Ishikawa (cell line): Measurements from ENCODE around the gene GRIK5.

Experiments used
- CEBPB ChIP-seq: IDR thresholded peaks from 2 replicates; pipeline ENCODE4 v1.6.1; 2012
- CREB1 ChIP-seq: IDR thresholded peaks from 2 replicates; pipeline ENCODE4 v1.6.1; 2012; ENCODE audit warnings: low read depth
- EGR1 ChIP-seq: IDR thresholded peaks from 2 replicates; pipeline ENCODE4 v1.6.1; 2012
- EP300 ChIP-seq: IDR thresholded peaks from 2 replicates; pipeline ENCODE4 v1.6.1; 2012; ENCODE audit warnings: borderline replicate concordance
- FOXM1 ChIP-seq: IDR thresholded peaks from 2 replicates; pipeline ENCODE4 v1.6.1; 2012; ENCODE audit warnings: low read depth, borderline replicate concordance
- NFIC ChIP-seq: IDR thresholded peaks from 2 replicates; pipeline ENCODE4 v1.6.1; 2012
- RAD21 ChIP-seq: IDR thresholded peaks from 2 replicates; pipeline ENCODE4 v1.6.1; 2012; ENCODE audit warnings: low read depth
- TAF1 ChIP-seq: IDR thresholded peaks from 2 replicates; pipeline ENCODE4 v1.6.1; 2012; ENCODE audit warnings: low read depth, mild to moderate bottlenecking
- TCF12 ChIP-seq: IDR thresholded peaks from 2 replicates; pipeline ENCODE4 v1.6.1; 2012; ENCODE audit warnings: low read depth
- YY1 ChIP-seq: IDR thresholded peaks from 2 replicates; pipeline ENCODE4 v1.6.1; 2012; ENCODE audit warnings: low read depth
- ZBTB7A ChIP-seq: IDR thresholded peaks from 2 replicates; pipeline ENCODE4 v1.6.1; 2012; ENCODE audit warnings: low read depth
- TF ChIP-seq, protein P1 (sequence below): IDR thresholded peaks from 2 replicates; pipeline ENCODE4 v1.6.1; 2012
- TF ChIP-seq, protein P2 (sequence below): IDR thresholded peaks from 2 replicates; pipeline ENCODE4 v1.6.1; 2012; ENCODE audit warnings: low read depth, mild to moderate bottlenecking
- TF ChIP-seq, protein P3 (sequence below): IDR thresholded peaks from 2 replicates; pipeline ENCODE4 v1.6.1; 2012

The GRIK5 gene

DNA sequence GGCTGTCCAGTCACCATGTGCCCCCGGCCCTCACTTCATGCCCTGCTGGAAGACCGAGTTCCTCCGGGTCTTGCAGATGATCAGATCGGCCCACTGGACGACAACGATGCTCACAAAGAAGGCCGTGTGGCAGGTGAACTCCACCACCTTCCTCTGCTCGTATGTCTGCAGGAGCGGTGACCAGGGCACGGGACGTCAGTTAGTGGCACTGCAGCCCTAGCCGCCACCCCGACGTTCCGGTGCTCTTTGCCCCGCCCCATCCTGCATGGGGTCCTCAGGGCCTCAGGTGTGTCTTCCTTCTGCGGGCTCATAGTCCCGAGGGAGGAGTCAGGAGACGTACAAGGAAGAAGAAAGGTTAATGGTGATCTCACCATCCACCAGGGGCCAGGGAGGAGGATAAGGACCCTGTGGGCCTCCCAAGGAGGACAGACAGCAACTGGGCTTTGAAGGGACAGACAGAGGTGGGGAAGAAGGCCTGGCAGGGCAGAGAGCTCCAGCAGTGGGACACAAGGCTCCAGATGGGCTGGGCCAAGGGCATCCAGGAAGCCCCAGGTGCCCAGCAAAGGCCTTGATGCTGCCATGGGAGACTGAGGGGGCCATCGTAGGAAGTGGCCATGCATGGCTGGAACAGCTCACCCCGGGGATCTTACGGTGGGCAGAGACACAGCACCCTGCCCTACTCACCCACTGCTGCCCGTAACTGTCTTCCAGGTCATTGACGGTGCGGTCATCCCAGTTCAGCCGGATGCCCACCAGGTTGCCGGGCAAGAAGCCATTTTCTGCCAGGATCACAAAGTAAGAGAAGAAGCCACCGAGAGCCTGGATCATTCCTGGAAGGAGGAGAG lies 101.0 kb downstream of the GRIK5 start:
- TF ChIP-seq RAD21 = no peak
- TF ChIP-seq, protein P1, sequence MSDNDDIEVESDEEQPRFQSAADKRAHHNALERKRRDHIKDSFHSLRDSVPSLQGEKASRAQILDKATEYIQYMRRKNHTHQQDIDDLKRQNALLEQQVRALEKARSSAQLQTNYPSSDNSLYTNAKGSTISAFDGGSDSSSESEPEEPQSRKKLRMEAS = no peak
- TF ChIP-seq, protein P2, sequence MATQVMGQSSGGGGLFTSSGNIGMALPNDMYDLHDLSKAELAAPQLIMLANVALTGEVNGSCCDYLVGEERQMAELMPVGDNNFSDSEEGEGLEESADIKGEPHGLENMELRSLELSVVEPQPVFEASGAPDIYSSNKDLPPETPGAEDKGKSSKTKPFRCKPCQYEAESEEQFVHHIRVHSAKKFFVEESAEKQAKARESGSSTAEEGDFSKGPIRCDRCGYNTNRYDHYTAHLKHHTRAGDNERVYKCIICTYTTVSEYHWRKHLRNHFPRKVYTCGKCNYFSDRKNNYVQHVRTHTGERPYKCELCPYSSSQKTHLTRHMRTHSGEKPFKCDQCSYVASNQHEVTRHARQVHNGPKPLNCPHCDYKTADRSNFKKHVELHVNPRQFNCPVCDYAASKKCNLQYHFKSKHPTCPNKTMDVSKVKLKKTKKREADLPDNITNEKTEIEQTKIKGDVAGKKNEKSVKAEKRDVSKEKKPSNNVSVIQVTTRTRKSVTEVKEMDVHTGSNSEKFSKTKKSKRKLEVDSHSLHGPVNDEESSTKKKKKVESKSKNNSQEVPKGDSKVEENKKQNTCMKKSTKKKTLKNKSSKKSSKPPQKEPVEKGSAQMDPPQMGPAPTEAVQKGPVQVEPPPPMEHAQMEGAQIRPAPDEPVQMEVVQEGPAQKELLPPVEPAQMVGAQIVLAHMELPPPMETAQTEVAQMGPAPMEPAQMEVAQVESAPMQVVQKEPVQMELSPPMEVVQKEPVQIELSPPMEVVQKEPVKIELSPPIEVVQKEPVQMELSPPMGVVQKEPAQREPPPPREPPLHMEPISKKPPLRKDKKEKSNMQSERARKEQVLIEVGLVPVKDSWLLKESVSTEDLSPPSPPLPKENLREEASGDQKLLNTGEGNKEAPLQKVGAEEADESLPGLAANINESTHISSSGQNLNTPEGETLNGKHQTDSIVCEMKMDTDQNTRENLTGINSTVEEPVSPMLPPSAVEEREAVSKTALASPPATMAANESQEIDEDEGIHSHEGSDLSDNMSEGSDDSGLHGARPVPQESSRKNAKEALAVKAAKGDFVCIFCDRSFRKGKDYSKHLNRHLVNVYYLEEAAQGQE = no peak
- TF ChIP-seq ZBTB7A = no peak
- TF ChIP-seq TCF12 = no peak
- no peak for TF ChIP-seq NFIC
- no peak for TF ChIP-seq CREB1
- TF ChIP-seq CEBPB = no peak
- TF ChIP-seq YY1 = no peak
- TF ChIP-seq EGR1 = no peak
- TF ChIP-seq, protein P3, sequence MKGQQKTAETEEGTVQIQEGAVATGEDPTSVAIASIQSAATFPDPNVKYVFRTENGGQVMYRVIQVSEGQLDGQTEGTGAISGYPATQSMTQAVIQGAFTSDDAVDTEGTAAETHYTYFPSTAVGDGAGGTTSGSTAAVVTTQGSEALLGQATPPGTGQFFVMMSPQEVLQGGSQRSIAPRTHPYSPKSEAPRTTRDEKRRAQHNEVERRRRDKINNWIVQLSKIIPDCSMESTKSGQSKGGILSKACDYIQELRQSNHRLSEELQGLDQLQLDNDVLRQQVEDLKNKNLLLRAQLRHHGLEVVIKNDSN = no peak
- TF ChIP-seq EP300 = no peak

DNA sequence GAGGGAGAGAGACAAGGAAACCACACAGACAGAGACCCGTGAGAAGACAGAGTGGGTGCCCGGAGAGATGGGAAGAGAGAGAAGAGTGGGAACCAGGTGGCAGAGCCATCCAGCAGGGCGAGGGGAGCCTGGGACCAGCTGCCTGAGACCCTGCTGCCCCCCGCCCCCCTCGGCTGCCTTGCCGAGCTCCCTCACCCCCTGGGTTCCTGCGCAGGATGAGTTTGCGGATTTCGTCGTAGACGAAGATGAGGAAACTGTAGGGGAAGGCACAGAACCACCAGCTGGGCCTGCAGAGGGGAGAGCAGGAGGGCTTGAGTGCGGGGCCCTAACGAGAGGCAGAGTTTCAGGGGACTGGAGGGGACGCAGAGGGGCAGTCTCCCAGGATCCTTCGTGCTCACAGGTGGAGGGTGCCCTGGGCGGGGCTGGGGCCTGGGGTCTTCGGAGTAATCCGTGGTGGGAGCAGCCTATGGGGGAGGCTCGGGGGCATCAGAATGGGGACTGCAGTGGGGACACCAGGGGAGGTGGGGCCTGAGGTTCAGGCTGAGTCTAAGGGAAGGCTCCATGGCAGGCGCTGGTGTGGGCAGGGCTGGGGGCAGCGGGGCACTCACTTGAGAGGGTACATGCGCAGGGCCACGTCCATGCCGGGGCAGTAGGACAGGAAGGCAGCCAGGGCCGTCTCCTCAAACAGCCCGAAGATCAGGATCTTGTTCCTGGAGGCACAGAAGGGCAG lies 102.8 kb downstream of the GRIK5 start:
- TF ChIP-seq, protein P2 = no peak
- no peak for TF ChIP-seq FOXM1
- no peak for TF ChIP-seq YY1
- TF ChIP-seq TAF1 = no peak
- TF ChIP-seq NFIC = no peak

DNA sequence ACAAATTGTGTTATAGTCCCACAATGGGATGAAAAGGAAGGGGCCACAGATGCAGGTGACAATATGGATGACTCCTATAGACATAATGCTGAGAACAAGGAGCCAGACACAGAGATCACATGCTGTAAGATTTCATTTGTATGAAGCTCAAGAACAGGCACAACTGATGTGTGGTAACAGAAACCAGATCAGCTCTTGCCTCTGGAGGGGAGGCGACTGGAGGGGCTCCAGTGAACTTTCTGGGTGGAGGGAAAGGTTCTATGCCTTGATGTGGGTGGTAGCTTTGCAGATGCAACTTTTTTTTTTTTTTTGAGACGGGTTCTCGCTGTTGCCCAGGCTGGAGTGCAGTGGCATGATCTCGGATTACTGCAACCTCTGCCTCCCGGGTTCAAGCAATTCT lies 104.9 kb downstream of the GRIK5 start:
- no peak for TF ChIP-seq CREB1

DNA sequence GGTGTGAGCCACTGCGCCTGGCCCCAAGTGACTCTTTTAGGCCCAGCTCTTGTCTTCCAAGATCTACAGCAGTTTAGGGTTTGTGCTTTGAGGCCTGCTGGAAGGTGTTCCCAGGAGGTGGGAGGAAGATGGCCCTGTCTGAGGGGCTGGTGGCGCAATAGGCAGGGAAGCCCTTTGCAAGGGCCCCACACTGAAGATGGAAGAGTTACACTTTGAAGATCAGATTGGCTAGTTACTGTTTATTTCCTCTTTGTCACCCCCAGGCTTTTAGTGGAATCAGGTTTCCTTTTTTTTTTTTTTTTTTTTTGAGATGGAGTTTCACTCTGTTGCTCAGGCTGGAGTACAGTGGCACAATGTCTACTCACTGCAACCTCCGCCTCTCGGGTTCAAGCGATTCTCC lies 109.0 kb downstream of the GRIK5 start:
- TF ChIP-seq, protein P3 = no peak
- TF ChIP-seq CREB1 (no peak), ZBTB7A (no peak), FOXM1 (no peak), YY1 (no peak), TCF12 (no peak)
- TF ChIP-seq, protein P2 = no peak
- TF ChIP-seq, protein P1 = no peak
